ENCODE results near the gene B3GAT2.

- TF ChIP-seq CTCF (conservative IDR thresholded peaks at IDR 0.05; ENCODE audit: low read length) (no peak), EZH2phosphoT487 (IDR thresholded peaks at IDR 0.05; ENCODE audit: borderline replicate concordance, low read depth, low read length) (no peak)
Observed at GRCh38 chr6:70838907-70839285, 118.0 kb downstream of the B3GAT2 start.
